Left cardiac atrium (tissue), 4 donors: Measurements from ENCODE around the gene SP110. TPM values are rescaled to one million over a fixed set of nuclear protein-coding genes. Genes with fewer than 3 reads are reported as not detected.

Experiments
- ATAC-seq, 2 donors: fragments of 200-7000 bp; cut with Tn5 transposase; one replicate each; pipeline ENCODE4 v1.9.1; 2020; ENCODE audit warnings: mild to moderate bottlenecking in 2 of 2, moderate library complexity in 2 of 2
- DNase-seq: peaks from one replicate; pipeline ENCODE4 v3.0.0-alpha.2; 2020
- intact Hi-C, 2 donors: fragments of 100-400 bp; cut with DNase I; formaldehyde crosslinking; loops; one replicate each; pipeline versions ENCODE4 v1.14.1 to v1.15.1; 2022 to 2023
- total RNA-seq, 2 donors: library from RNA; stranded (reverse); fragmentation: NEBNext Ultra II Directional; extraction: Animal tissue kit (Norgen Biotek cat#: 25700); gene quantifications; one replicate each; pipeline ENCODE4 v1.2.1, GENCODE V29; 2021
- donor health status: DM: no; HTN: yes; CAD: no.
- donor health status: DM: no; HTN: yes; CAD: no; lungs with severe emphysema.
- donor health status: DM: yes; HTN: yes; CAD: no.
- donor health status: Dilated cardiomyopathy.

Gene SP110
- total RNA-seq, 2 donors from 2014 or later = 11.0 to 15.1 TPM

GRCh38 chr2:230179907-230180306 is 39.9 kb downstream of the SP110 start:
- ATAC-seq (no peak), DNase-seq (no peak)
- intact Hi-C loops = no loop called here

GRCh38 chr2:230178546-230179485 is 41.0 kb downstream of the SP110 start:
- no peak for DNase-seq
- no peak for ATAC-seq
- intact Hi-C loops = no loop called here

GRCh38 chr2:230176996-230177395 is 42.8 kb downstream of the SP110 start:
- no peak for ATAC-seq
- DNase-seq = no peak
- intact Hi-C loops = no loop called here

GRCh38 chr2:230174466-230174865 is 45.3 kb downstream of the SP110 start:
- ATAC-seq (no peak), DNase-seq (no peak)
- intact Hi-C loops = no loop called here

- ATAC-seq = no peak
- intact Hi-C loops = no loop called here
- no peak for DNase-seq
These were observed 46.9 kb downstream of the SP110 start for GRCh38 chr2:230172852-230173251.

GRCh38 chr2:230172156-230172555 is 47.6 kb downstream of the SP110 start:
- intact Hi-C loops = no loop called here
- no peak for ATAC-seq
- DNase-seq = no peak

GRCh38 chr2:230170532-230170931 is 49.3 kb downstream of the SP110 start:
- no peak for DNase-seq
- ATAC-seq = peak; percentile 46 to 59
- intact Hi-C loops = no loop called here

- no peak for ATAC-seq
- DNase-seq = no peak
- intact Hi-C loops = loop anchor here in 1 of 2 donors (10.0 kb wide), 1 partner anchor 448 kb away; no protein-coding TSS in a partner anchor
These were observed 53.1 kb downstream of the SP110 start for GRCh38 chr2:230166557-230167170.

- intact Hi-C loops = loop anchor here in 1 of 2 donors (5.0 to 10.0 kb wide), 2 partner anchors 157 to 451 kb away; no protein-coding TSS in a partner anchor
- DNase-seq (no peak), ATAC-seq (no peak)
These were observed 55.6 kb downstream of the SP110 start for GRCh38 chr2:230164139-230164538.

- no peak for ATAC-seq
- intact Hi-C loops = loop anchor here in 1 of 2 donors (5.0 to 10.0 kb wide), 2 partner anchors 156 to 452 kb away; no protein-coding TSS in a partner anchor
- DNase-seq = no peak
These were observed 56.8 kb downstream of the SP110 start for GRCh38 chr2:230162981-230163380.

- intact Hi-C loops = loop anchor here (2.0 to 10.0 kb wide), 3 partner anchors 154 to 454 kb away; no protein-coding TSS in a partner anchor
- no peak for DNase-seq
- ATAC-seq = peak in 1 of 2 donors; percentile 39
These were observed 58.6 kb downstream of the SP110 start for GRCh38 chr2:230161184-230161583.

- intact Hi-C loops = loop anchor here (2.0 to 10.0 kb wide), 3 partner anchors 153 to 455 kb away; no protein-coding TSS in a partner anchor
- peak; percentile 73 for ATAC-seq
- DNase-seq = peak; percentile 40
These were observed 59.6 kb downstream of the SP110 start for GRCh38 chr2:230160112-230160660.

- ATAC-seq (no peak), DNase-seq (no peak)
- intact Hi-C loops = loop anchor here (5.0 to 10.0 kb wide), 3 partner anchors 84 to 829 kb away; partner anchors contain the start of gene SLC16A14 (in 1 of the 2)
These were observed 61.3 kb downstream of the SP110 start for GRCh38 chr2:230158468-230158867.

- intact Hi-C loops = loop anchor here (5.0 to 10.0 kb wide), 3 partner anchors 82 to 830 kb away; partner anchors contain the start of gene SLC16A14 (in 1 of the 2)
- ATAC-seq = no peak
- DNase-seq = no peak
These were observed 62.7 kb downstream of the SP110 start for GRCh38 chr2:230156782-230157699.

GRCh38 chr2:230155359-230155758 is 64.4 kb downstream of the SP110 start:
- intact Hi-C loops = loop anchor here (5.0 to 10.0 kb wide), 3 partner anchors 81 to 832 kb away; partner anchors contain the start of gene SLC16A14 (in 1 of the 2)
- ATAC-seq (no peak), DNase-seq (no peak)

- intact Hi-C loops = loop anchor here in 1 of 2 donors (10.0 kb wide), 1 partner anchor 79 kb away; no protein-coding TSS in a partner anchor
- DNase-seq (no peak), ATAC-seq (no peak)
These were observed 66.3 kb downstream of the SP110 start for GRCh38 chr2:230153390-230153976.

- DNase-seq (no peak), ATAC-seq (no peak)
- intact Hi-C loops = loop anchor here in 1 of 2 donors (10.0 kb wide), 1 partner anchor 78 kb away; no protein-coding TSS in a partner anchor
These were observed 67.5 kb downstream of the SP110 start for GRCh38 chr2:230152334-230152733.

GRCh38 chr2:230144355-230144754 is 75.4 kb downstream of the SP110 start:
- ATAC-seq (no peak), DNase-seq (no peak)
- intact Hi-C loops = no loop called here
